Muscle of leg (tissue), 11 donors: ENCODE data around the gene IQSEC1. TPM values are rescaled to one million over a fixed set of nuclear protein-coding genes. Genes with fewer than 3 reads are reported as not detected.

Source experiments
- DNase-seq: peaks from one replicate; pipeline ENCODE4 v3.0.0; 2013
- H3K27ac ChIP-seq: one replicate; pipeline ENCODE4 v1.5.1; 2013; ENCODE audit warnings: mild to moderate bottlenecking, low read length, control low read depth
- H3K27me3 ChIP-seq: one replicate; pipeline ENCODE4 v1.6.1; 2013; ENCODE audit warnings: low read length; ENCODE audit not compliant: control insufficient read depth, insufficient read depth
- H3K36me3 ChIP-seq: one replicate; pipeline ENCODE4 v1.6.1; 2013; ENCODE audit warnings: low read length; ENCODE audit not compliant: control insufficient read depth, insufficient read depth
- H3K4me1 ChIP-seq: one replicate; pipeline ENCODE4 v1.6.1; 2013; ENCODE audit warnings: low read length; ENCODE audit not compliant: control insufficient read depth, insufficient read depth
- H3K4me3 ChIP-seq: one replicate; pipeline ENCODE4 v1.5.1; 2013; ENCODE audit warnings: low read length, control low read depth
- H3K9me3 ChIP-seq: replicated peaks from 2 replicates; pipeline ENCODE4 v1.6.1; 2013; ENCODE audit warnings: low read depth, low read length; ENCODE audit not compliant: control insufficient read depth
- WGBS: methylation state at CpG from one replicate; pipeline ENCODE4 v1.1.5; 2013; ENCODE audit warnings: missing lambda C conversion rate; ENCODE audit not compliant: insufficient coverage; 5-methylcytosine and 5-hydroxymethylcytosine counted together
- polyA plus RNA-seq, 8 donors: library from polyadenylated mRNA; unstranded; fragments of 120-200 nt; gene quantifications; one replicate each; pipeline versions ENCODE4 v1.2.1 to v1.2.3, GENCODE V29; 2013; ENCODE audit warnings: inconsistent platforms in 1 of 8, low replicate concordance in 1 of 8; ENCODE audit not compliant: insufficient read length in 8 of 8, insufficient read depth in 1 of 8
- total RNA-seq: library from RNA; stranded (reverse); fragments of 120-200 nt; gene quantifications from one replicate; pipeline ENCODE4 v1.2.4, GENCODE V29; 2013

Gene IQSEC1
- total and polyA plus RNA-seq, 9 donors = 25.1 to 48.3 (median 43.8) TPM

DNA sequence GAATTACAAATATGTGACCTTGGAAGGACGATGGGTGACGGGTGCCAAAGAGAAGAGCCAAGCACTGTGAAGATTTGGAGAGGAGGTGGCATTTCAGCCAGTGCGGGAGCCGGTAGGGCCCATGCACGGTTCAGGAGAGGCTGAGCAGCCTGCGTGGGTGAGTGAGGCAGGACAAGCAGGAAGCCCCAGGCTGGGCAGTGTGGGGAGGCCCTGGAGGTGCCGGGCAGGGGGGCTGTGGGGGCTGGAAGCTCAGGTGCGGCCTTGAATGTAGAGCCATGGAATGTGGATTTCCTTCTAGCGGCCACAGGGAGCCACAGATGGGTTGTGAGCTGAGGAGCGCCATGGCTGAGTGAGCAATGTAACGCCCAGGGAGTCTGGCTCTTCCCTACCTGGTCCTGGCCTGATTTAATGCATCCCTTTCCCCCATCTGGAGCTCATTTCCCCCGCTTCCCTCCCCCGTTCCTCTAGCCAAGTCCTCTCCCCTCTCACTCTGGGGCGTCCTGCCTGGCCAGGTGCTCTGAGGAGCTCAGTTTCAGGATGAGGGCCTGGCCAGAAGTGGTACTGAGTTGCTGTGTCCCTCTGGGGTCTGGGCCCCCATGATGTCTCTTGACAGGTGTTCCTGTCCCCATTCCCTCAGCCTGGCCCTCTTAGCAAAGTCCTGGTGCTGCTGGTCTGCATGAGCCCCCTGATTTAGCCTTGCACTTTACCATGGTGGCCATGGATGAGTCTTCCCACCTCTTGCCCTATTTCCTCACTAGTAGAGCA lies 41.8 kb upstream of the IQSEC1 start:
- Histone ChIP-seq H3K36me3 (no peaks in the 10 kb centered on the region), H3K4me3 (no peak overlapping the region), H3K27ac (no peak overlapping the region), H3K9me3 (no peaks in the 10 kb centered on the region), H3K4me1 (no peaks in the 10 kb centered on the region), H3K27me3 (peaks cover 28% of the 10 kb centered on the region)
- DNase-seq = no peak
- WGBS = 49% methylated on average over 12 of the region's 14 CpGs

- no peak overlapping the region for H3K27ac ChIP-seq
- H3K4me1 ChIP-seq = no peaks in the 10 kb centered on the region
- peaks cover 25% of the 10 kb centered on the region for H3K27me3 ChIP-seq
- H3K4me3 ChIP-seq = no peak overlapping the region
- no peaks in the 10 kb centered on the region for H3K36me3 ChIP-seq
- no peak for DNase-seq
- 67% methylated on average over 26 of the region's 27 CpGs for WGBS
- no peaks in the 10 kb centered on the region for H3K9me3 ChIP-seq
Observed at GRCh38 chr3:13113346-13114330, 40.4 kb upstream of the IQSEC1 start.

DNA sequence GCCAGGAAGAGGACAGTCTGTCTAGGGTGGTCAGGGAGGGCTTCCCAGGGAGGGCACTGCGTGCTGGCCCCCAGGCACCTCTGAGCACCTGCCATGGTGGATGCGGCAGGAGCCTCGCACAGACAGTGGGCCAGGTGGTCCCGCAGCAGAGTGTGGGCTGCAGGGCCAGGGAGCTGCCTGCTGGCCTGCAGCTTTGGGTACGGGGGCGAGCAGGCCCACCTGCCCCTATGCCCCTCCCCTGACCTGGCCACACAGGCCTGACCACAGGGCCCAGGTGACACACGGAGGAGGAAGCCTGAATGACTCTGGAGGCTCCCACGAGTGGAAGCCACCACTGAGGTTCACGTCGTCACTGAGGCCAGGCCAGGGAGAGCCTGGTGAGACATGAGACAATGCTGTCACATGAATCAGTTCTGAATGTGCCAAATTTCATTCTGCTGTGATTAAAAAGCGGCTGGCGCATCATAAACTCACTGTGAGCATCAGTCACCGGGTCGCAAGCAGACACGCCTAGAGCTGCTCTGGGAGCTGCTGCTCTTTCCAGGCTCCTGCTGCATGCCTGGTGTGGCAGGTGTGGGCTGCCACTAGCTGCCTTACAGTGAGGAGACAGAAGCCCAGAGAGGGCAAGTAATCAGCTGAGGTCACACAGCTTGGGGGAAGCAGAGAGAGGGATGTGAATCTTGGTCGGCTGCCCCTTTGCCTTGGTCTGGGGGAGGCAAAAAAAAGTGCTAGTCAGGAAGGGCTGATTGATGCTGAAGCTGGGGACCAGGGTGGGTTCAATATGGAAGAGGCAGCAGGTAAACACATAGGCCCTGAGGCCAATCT lies 39.5 kb upstream of the IQSEC1 start:
- Histone ChIP-seq H3K36me3 (no peaks in the 10 kb centered on the region), H3K27ac (no peak overlapping the region), H3K4me3 (no peak overlapping the region), H3K4me1 (no peaks in the 10 kb centered on the region), H3K9me3 (no peaks in the 10 kb centered on the region), H3K27me3 (peaks cover 25% of the 10 kb centered on the region)
- DNase-seq = no peak
- 65% methylated on average over 10 of the region's 16 CpGs for WGBS

DNA sequence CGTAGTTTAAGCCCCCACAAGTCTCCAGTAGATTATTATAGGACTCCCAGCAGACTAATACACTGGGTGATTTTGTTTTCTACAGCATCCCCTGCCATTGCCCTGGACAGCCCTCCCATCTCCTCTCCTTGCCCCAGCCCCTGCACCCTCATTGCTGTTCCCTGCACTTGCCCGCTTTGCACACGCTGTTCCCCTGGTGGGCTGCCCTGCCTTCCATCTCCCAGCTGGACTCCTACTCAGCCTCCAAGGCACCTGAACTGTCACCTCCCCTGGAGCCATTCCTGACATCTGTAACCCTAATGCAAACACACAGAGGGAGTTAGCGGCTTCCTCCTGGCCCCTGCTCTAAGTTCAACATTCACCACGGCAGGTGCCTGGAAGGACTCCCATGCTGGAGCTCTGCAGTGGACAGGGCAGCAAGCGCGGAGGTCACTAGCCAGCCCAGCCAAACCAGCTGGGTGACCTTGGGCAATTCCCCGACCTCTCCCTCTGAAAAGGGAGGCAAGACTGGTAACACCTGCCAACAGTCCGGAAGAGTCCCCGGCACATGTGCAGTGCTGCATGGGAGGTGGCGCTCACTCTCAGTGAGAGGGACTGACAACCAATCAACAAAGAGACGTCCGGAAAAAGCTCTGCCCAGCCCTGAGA lies 38.8 kb upstream of the IQSEC1 start:
- Histone ChIP-seq H3K27ac (no peak overlapping the region), H3K4me1 (no peaks in the 10 kb centered on the region), H3K9me3 (no peaks in the 10 kb centered on the region), H3K36me3 (no peaks in the 10 kb centered on the region), H3K4me3 (no peak overlapping the region), H3K27me3 (peaks cover 25% of the 10 kb centered on the region)
- WGBS = 59% methylated on average over 12 of the region's 13 CpGs
- DNase-seq = no peak

GRCh38 chr3:13111173-13111872 lies 38.1 kb upstream of the IQSEC1 start:
- DNase-seq = no peak
- 27% methylated on average over 2 of the region's 9 CpGs for WGBS
- Histone ChIP-seq H3K9me3 (no peaks in the 10 kb centered on the region), H3K27me3 (peaks cover 25% of the 10 kb centered on the region), H3K27ac (no peak overlapping the region), H3K36me3 (no peaks in the 10 kb centered on the region), H3K4me1 (no peaks in the 10 kb centered on the region), H3K4me3 (no peak overlapping the region)

DNA sequence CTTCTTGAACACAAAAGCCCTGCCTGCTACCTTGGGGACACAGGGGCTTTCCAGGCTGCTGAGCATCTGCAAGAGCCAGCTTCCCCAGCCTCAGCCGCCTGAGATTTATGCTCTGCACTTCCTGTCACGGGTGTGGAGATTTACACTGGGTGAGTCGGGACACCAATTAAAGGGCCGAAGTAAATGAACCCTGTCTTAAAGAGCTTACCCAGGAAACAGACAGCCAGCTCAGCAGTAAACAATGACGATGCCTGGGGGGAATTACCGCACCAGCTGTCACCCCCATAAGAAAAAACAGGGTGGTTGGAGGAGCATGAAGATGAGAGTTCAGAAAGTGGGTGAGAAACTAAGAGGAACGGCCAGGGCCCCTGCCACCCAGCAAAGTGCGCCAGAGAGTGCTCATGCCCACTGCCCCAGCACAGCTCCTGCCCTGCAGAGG lies 37.5 kb upstream of the IQSEC1 start:
- no peaks in the 10 kb centered on the region for H3K4me1 ChIP-seq
- no peaks in the 10 kb centered on the region for H3K36me3 ChIP-seq
- H3K27me3 ChIP-seq = peaks cover 25% of the 10 kb centered on the region
- DNase-seq = no peak
- H3K4me3 ChIP-seq = no peak overlapping the region
- no peak overlapping the region for H3K27ac ChIP-seq
- no peaks in the 10 kb centered on the region for H3K9me3 ChIP-seq
- WGBS = 5% methylated on average over 4 of the region's 8 CpGs

- WGBS = no CpG with 5 or more reads among the region's 5 CpGs
- no peaks in the 10 kb centered on the region for H3K36me3 ChIP-seq
- no peak overlapping the region for H3K4me3 ChIP-seq
- H3K27ac ChIP-seq = no peak overlapping the region
- no peaks in the 10 kb centered on the region for H3K9me3 ChIP-seq
- H3K27me3 ChIP-seq = peaks cover 24% of the 10 kb centered on the region
- no peak for DNase-seq
- no peaks in the 10 kb centered on the region for H3K4me1 ChIP-seq
Observed at GRCh38 chr3:13109516-13109915, 36.3 kb upstream of the IQSEC1 start.

- WGBS = 73% methylated on average over 4 of the region's 12 CpGs
- Histone ChIP-seq H3K9me3 (no peaks in the 10 kb centered on the region), H3K27ac (no peak overlapping the region), H3K27me3 (peaks cover 24% of the 10 kb centered on the region), H3K4me1 (no peaks in the 10 kb centered on the region), H3K36me3 (no peaks in the 10 kb centered on the region), H3K4me3 (no peak overlapping the region)
- DNase-seq = no peak
Observed at GRCh38 chr3:13108861-13109260, 35.6 kb upstream of the IQSEC1 start.

DNA sequence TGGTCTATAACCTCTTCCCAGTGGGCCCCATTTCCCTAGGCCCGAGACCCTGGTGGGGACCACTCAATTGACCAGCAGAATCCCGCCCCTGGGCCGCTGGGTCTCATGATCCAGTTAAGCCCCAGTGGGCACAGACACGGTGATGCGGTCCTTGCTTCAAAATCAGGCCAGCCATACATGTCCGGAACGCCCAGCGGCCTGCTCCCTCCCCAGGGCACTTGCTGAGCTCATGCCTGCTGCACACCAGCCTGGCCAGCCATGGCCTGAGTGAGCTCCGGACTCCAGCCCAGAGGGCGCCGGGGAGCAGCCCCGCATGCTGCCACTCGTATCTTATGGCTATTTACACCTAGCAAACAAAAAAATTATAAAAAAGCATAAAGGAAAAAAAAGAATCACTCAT lies 34.4 kb upstream of the IQSEC1 start:
- DNase-seq = no peak
- H3K27ac ChIP-seq = no peak overlapping the region
- H3K9me3 ChIP-seq = no peaks in the 10 kb centered on the region
- 74% methylated on average over 9 of the region's 13 CpGs for WGBS
- no peaks in the 10 kb centered on the region for H3K4me1 ChIP-seq
- no peak overlapping the region for H3K4me3 ChIP-seq
- H3K27me3 ChIP-seq = peaks cover 22% of the 10 kb centered on the region
- no peaks in the 10 kb centered on the region for H3K36me3 ChIP-seq
